Caco-2 (cell line): ENCODE measurements around the gene TGM5. TPM values are rescaled to one million over a fixed set of nuclear protein-coding genes. Genes with fewer than 3 reads are reported as not detected.

ENCODE experiments used
- BruUV-seq: library from RNA; stranded (reverse); fragments of 400-500 nt; replicated peaks from 2 replicates; lab custom pipeline; 2021; lab: Mats Ljungman, UMichigan
- CTCF ChIA-PET: fragments of 300-600 bp; sonication (Branson Sonifier 250); formaldehyde crosslinking; loops from one replicate; lab custom pipeline; 2022; ENCODE audit warnings: antibody characterized with exemption; lab: Charles Lee
- POLR2A ChIA-PET: fragments of 300-600 bp; sonication (Branson Sonifier 250); formaldehyde crosslinking; loops from one replicate; lab custom pipeline; 2022; ENCODE audit warnings: antibody characterized with exemption; lab: Charles Lee
- DNase-seq, 2 experiments: peaks; one replicate each; pipeline versions ENCODE4 v3.0.0 to v3.0.0-alpha.2; 2020 to 2022
- H3K27me3 ChIP-seq: replicated peaks from 2 replicates; pipeline ENCODE4 v1.6.0; 2011; ENCODE audit warnings: low read length; ENCODE audit not compliant: control insufficient read depth, insufficient read depth
- H3K36me3 ChIP-seq: 2 replicates; pipeline ENCODE4 v1.5.1; 2011; ENCODE audit warnings: low read length; ENCODE audit not compliant: control insufficient read depth, insufficient read depth
- H3K4me1 ChIP-seq: fragments of 250-450 bp; sonication (Bioruptor Pico); 2 replicates; pipeline ENCODE4 v1.5.1; 2020; ENCODE audit warnings: mild to moderate bottlenecking
- H3K4me3 ChIP-seq: 2 replicates; pipeline ENCODE4 v1.5.1; 2011; ENCODE audit warnings: low read depth, mild to moderate bottlenecking, control low read depth, low read length
- H3K9me3 ChIP-seq: fragments of 250-450 bp; sonication (Bioruptor Pico); 2 replicates; pipeline ENCODE4 v1.5.1; 2020; ENCODE audit warnings: mild to moderate bottlenecking, moderate library complexity
- H3K27ac Mint-ChIP-seq: one replicate; pipeline ENCODE4 v1.8.0; 2022; ENCODE audit warnings: mixed read lengths; ENCODE audit not compliant: unreplicated experiment
- H3K27me3 Mint-ChIP-seq: one replicate; pipeline ENCODE4 v1.8.0; 2022; ENCODE audit warnings: mixed read lengths; ENCODE audit not compliant: insufficient read depth, unreplicated experiment
- H3K36me3 Mint-ChIP-seq: one replicate; pipeline ENCODE4 v1.8.0; 2022; ENCODE audit warnings: mild to moderate bottlenecking, mixed read lengths; ENCODE audit not compliant: insufficient read depth, unreplicated experiment
- H3K4me1 Mint-ChIP-seq: one replicate; pipeline ENCODE4 v1.8.0; 2022; ENCODE audit warnings: low read depth, mixed read lengths; ENCODE audit not compliant: unreplicated experiment
- H3K4me3 Mint-ChIP-seq: one replicate; pipeline ENCODE4 v1.8.0; 2022; ENCODE audit warnings: mild to moderate bottlenecking, moderate library complexity, mixed read lengths; ENCODE audit not compliant: unreplicated experiment
- H3K9me3 Mint-ChIP-seq: one replicate; pipeline ENCODE4 v1.8.0; 2022; ENCODE audit warnings: mixed read lengths; ENCODE audit not compliant: unreplicated experiment
- CTCF ChIP-seq, 2 experiments: fragments of 200-600 bp in 1 of 2; IDR thresholded peaks; 1 replicate in 1 of 2; 2 replicates in 1 of 2; pipeline versions ENCODE4 v1.5.1 to v1.8.0; 2011 to 2022; ENCODE audit warnings: antibody characterized with exemption in 1 of 2, control low read depth in 1 of 2, inconsistent platforms in 1 of 2, low read depth in 1 of 2, low read length in 1 of 2, mild to moderate bottlenecking in 1 of 2, moderate library complexity in 1 of 2; ENCODE audit not compliant: insufficient read depth in 1 of 2, severe bottlenecking in 1 of 2, unreplicated experiment in 1 of 2
- intact Hi-C: fragments of 100-400 bp; cut with micrococcal nuclease; formaldehyde crosslinking; loops from one replicate; pipeline ENCODE4 v1.10.0; 2022; ENCODE audit not compliant: unreplicated experiment
- total RNA-seq: library from RNA; stranded (reverse); gene quantifications from 2 replicates; pipeline ENCODE4 v1.2.3, GENCODE V29; 2022

The TGM5 gene
- total RNA-seq, 1 experiment from 2014 or later, result not detected

- H3K36me3 ChIP-seq, result no peaks in the 10 kb centered on the region
- H3K27me3 Mint-ChIP-seq, result no peaks in the 10 kb centered on the region
- H3K4me3 ChIP-seq, result no peak overlapping the region
- no TSS peak for BruUV-seq
- no peak for TF ChIP-seq CTCF (IDR thresholded peaks at IDR 0.05; ENCODE audit: insufficient read depth in 1 of 2, low read depth in 1 of 2, low read length in 1 of 2, severe bottlenecking in 1 of 2, unreplicated experiment in 1 of 2)
- no peak overlapping the region for H3K4me3 Mint-ChIP-seq
- no peaks in the 10 kb centered on the region for H3K27me3 ChIP-seq
- no peaks in the 10 kb centered on the region for H3K4me1 ChIP-seq
- H3K36me3 Mint-ChIP-seq, result peaks cover 17% of the 10 kb centered on the region
- no peaks in the 10 kb centered on the region for H3K4me1 Mint-ChIP-seq
- intact Hi-C loops, result no loop called here
- CTCF ChIA-PET, result no interaction called here
- H3K9me3 ChIP-seq, result no peaks in the 10 kb centered on the region
- H3K9me3 Mint-ChIP-seq, result peaks cover 10% of the 10 kb centered on the region
- no peak overlapping the region for H3K27ac Mint-ChIP-seq
- DNase-seq, result no peak
- POLR2A ChIA-PET, result no interaction called here
Measured at GRCh38 chr15:43193710-43194109, 73.0 kb downstream of the TGM5 start.

GRCh38 chr15:43190178-43190577 is 76.5 kb downstream of the TGM5 start:
- Histone ChIP-seq H3K9me3 (no peaks in the 10 kb centered on the region), H3K4me3 (no peak overlapping the region), H3K36me3 (no peaks in the 10 kb centered on the region), H3K4me1 (peaks cover 7% of the 10 kb centered on the region), H3K27me3 (no peaks in the 10 kb centered on the region)
- no peak for DNase-seq
- H3K9me3 Mint-ChIP-seq, result no peaks in the 10 kb centered on the region
- intact Hi-C loops, result no loop called here
- peaks cover 31% of the 10 kb centered on the region for H3K36me3 Mint-ChIP-seq
- no peak overlapping the region for H3K4me3 Mint-ChIP-seq
- no peak for TF ChIP-seq CTCF (IDR thresholded peaks at IDR 0.05; ENCODE audit: insufficient read depth in 1 of 2, low read depth in 1 of 2, low read length in 1 of 2, severe bottlenecking in 1 of 2, unreplicated experiment in 1 of 2)
- no peaks in the 10 kb centered on the region for H3K4me1 Mint-ChIP-seq
- H3K27ac Mint-ChIP-seq, result no peak overlapping the region
- BruUV-seq, result no TSS peak
- no peaks in the 10 kb centered on the region for H3K27me3 Mint-ChIP-seq
- POLR2A ChIA-PET, result no interaction called here
- CTCF ChIA-PET, result no interaction called here

- Mint-ChIP-seq H3K27me3 (no peaks in the 10 kb centered on the region), H3K9me3 (no peaks in the 10 kb centered on the region), H3K4me3 (no peak overlapping the region), H3K4me1 (peaks cover 4% of the 10 kb centered on the region), H3K27ac (no peak overlapping the region), H3K36me3 (peaks cover 27% of the 10 kb centered on the region)
- Histone ChIP-seq H3K4me1 (peaks cover 12% of the 10 kb centered on the region), H3K36me3 (no peaks in the 10 kb centered on the region), H3K9me3 (no peaks in the 10 kb centered on the region), H3K4me3 (no peak overlapping the region), H3K27me3 (no peaks in the 10 kb centered on the region)
- intact Hi-C loops, result no loop called here
- no peak for TF ChIP-seq CTCF (IDR thresholded peaks at IDR 0.05; ENCODE audit: insufficient read depth in 1 of 2, low read depth in 1 of 2, low read length in 1 of 2, severe bottlenecking in 1 of 2, unreplicated experiment in 1 of 2)
- POLR2A ChIA-PET, result no interaction called here
- BruUV-seq, result no TSS peak
- DNase-seq, result no peak
- CTCF ChIA-PET, result no interaction called here
Measured at GRCh38 chr15:43189296-43189695, 77.4 kb downstream of the TGM5 start.
